Measurements from ENCODE around the gene CA9.

CA9 gene

DNA sequence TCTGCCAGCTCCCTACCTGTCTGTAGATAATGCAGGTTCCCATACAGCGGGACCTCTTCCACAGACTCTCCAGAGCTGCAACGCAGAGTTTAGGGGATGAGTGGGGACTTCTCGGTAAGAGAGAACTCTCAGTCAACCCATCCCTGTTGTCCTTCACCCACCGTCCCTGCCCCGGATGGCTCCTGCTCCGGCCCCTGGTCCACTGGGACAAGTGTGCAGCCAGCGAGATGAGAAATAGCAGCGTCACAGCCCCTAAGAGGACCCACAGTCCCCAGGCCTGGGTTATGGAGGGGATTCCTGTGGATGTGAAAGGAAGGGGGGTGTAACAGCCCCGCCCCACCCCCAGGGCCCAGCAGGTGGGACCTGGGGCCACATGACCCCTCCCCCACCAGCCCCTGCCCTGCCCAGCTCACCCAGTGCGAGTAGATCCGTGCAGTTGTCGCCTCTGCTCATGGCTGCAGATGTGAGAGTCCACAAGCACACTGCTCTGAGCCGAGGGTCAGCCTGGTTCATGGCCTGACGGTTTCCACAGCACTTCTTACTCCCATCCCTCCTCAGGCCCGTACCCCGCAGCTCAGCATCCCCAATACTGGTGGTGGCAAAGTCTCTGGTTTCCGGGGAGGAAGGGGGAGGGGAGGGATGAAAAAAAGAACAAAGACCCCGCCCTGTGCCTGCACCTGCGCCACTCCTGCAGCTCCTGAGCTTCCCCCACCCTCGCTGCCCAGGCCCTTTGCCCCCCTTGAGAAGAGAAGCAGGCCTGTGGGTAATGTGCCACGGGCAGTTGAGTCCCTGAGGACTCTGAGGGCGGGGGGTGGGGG is 23.2 kb upstream of the CA9 start, which contains the start of gene SIT1:
TSS of gene SIT1 (minus strand) at position 591 of the 818 bp plus-strand sequence. CDS start at position 513, 78 bp downstream.
- FAIRE-seq (peak; percentile 5), DNase-seq (ENCODE audit: extremely low spot score, insufficient read length, low read depth) (no peak)

DNA sequence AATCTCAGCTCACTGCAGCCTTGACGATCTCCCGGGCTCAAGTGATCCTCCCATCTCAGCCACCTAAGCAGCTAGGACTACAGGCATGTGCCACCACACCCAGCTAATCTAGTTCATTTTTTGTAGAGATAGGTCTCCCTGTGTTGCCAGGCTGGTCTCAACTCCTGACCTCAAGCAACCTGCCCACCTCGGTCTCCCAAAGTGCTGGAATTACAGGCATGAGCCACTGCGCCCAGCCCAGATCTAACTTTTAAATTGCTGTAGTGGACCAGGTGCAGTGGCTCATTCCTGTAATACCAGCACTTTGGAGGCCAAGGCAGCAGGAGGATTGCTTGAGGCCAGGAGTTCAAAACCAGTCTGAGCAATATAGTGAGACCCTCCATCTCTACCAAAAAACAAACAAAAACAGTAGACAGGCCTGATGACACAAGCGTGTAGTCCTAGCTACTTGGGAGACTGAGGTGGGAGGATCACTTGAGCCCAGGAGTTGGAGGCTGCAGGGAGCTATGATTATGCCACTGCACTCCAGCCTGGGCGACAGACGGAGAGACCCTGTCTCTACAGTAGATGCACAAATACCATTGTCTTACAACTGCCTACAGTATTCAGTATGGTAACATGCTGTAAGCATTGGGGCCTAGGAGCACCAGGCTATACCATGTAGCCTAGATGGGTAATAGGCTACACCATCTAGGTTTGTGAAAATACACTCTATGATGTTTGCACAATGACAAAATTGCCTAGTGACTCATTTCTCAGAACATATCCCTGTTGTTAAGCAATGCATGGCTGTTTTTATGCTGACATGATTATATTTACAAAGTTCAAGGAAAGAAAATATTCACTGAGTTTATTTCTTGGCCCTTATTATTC is 21.5 kb upstream of the CA9 start:
- FAIRE-seq = no peak
- DNase-seq (ENCODE audit: extremely low spot score, insufficient read length, low read depth) = no peak

DNA sequence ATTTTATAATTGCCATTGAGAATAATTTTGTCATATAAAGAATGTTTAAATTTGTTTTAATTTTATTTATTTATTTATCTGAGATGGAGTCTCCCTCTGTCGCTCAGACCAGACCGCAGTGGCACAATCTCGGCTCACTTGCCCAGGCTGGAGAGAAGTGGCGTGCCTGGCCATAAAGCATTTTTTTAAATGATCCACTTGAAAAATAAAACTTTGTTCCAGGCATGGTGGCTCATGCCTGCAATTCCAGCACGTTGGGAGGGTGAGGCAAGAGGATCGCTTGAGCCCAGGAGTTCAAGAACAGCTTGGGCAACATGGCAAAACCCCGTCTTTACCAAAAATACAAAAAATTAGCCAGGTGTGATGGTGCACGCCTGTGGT is 20.9 kb upstream of the CA9 start:
- DNase-seq (ENCODE audit: extremely low spot score, insufficient read length, low read depth) = no peak
- FAIRE-seq = no peak

DNA sequence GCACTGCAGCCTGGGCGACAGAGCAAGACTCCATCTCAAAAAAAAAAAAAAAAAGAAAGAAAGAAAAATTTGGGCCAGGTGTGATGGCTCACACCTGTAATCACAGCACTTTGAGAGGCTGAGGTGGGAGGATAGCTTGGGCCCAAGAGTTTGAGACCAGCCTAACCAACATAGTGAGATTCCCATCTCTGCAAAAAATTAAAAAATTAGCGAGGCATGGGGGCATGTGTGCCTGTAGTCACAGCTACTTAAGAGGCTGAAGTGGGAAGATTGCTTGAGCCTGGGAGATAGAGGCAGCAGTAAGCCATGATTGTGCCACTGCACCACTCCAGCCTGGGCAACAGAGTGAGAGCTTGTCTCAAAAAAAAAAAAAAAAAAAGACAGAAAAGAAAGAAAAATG is 20.1 kb upstream of the CA9 start:
- DNase-seq (ENCODE audit: extremely low spot score, insufficient read length, low read depth) = no peak
- FAIRE-seq = no peak

DNA sequence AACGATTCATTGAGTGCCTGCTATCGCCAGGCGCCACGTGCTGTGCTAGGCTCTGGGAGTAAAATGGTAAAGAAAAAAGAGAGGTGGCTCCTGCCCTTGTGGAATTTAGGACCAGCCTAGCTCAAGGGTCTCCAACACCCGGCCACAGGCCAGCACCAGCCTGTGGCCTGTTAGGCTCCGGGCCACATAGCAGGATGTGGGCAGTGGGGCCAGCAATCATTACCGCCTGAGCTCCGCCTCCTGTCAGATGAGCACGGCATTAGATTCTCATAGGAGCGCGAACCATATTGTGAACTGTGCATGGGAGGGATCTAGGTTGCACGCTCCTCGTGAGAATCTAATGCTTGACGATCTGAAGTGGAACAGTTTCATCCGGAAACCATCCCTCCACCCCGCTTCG is 17.4 kb upstream of the CA9 start:
- DNase-seq (ENCODE audit: extremely low spot score, insufficient read length, low read depth) (no peak), FAIRE-seq (no peak)

DNA sequence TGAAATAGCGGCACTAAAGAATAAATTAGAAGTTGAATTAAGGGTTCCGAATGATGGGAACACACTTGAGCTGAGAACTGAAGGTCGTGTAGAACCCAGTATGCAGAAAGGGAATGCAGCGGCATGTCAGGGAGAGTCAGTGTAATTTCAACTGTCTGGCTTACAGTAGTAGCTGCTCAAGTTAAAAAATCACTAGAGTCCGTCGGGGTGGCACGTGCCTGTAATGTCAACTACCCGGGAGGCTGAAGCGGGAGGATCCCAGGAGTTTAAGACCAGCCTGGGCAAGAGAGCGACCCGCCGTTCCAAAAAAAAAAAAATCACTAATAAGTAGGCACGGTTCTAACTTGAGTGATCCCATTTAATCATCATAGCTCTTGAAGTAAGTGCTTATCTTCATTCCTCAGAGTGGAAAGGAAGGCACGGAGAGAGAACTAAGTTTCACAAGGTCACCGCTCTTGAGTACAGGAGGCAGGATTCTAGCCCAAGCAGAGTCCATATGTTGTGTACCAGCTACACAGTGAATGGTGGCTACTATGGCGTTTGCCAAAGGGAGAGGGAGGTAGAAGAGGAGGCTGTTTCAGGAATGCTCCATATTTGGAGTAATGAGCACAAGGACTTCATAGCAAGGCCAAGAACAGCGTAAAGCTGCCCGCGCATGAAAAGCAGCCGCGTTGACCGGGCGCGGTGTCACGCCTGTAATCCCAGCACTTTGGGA is 16.7 kb upstream of the CA9 start:
- no peak for FAIRE-seq

DNA sequence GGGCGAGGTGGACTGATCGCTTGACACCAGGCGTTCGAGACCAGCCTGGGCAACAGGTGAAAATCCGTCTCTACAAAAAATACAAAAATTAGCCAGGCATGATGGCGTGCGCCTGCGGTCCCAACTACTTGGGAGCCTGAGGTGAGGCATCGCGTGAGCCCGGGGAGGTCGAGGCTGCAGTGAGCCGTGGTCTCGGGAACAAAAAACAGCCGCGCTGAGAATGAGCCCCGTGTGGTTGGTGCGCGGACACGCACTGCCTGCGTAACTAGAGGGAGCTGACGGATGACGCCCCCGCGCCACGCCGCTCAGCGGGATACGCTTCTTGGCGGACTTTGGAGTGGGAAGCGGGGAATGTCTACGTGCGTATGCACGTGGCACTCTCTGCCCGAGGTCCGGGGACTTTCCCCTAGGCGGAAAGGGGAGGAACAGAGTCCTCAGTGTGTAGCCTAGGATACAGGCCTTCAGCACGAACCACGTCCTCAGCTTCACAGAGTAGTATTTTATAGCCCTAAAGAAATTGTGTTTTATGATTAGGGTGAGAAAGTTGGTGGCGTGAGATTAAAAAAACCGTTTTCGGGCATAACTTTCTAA is 16.1 kb upstream of the CA9 start, which contains the start of gene RMRP:
TSS of gene RMRP (minus strand) at position 474 of the 591 bp plus-strand sequence.
- FAIRE-seq = peak; percentile 89
- peak; percentile 85 for DNase-seq (ENCODE audit: extremely low spot score, insufficient read length, low read depth)

More for the DNA sequence above, 16.7 kb upstream of the CA9 start:
- no peak for DNase-seq (ENCODE audit: extremely low spot score, insufficient read length, low read depth)

DNA sequence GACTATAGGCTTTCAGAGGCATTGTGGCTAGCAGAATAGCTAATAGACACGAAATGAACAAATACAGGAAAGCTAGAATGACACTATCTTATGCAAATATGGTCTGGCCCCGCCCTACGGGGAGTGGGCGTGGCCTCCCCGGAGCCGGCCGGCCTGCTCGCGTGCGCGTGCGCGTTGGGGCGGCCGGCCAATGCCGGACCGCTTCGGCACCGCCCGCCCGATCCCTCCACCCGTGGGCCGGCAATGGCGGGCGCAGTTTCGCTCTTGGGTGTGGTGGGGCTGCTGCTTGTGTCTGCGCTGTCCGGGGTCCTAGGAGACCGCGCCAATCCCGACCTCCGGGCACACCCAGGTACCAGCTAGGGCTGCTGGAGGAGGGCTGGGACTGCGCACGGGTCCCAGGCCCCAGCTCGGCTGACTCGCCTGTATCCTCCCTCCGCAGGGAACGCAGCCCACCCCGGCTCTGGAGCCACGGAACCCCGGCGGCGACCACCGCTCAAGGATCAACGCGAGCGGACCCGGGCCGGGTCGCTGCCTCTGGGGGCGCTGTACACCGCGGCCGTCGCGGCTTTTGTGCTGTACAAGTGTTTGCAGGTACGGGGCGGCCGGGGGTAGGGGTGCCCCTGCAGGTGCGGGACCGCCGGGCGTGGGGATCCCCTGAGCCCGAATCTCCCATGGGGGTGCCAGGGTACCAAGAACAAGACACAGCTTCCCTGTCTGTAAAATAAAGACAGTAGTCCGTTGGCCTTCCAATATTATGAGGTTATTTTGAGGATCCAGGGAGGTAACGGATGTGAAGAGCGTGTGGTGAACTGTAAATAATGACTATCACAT is 15.4 kb upstream of the CA9 start, which contains the start of gene CCDC107:
TSS of gene CCDC107 (plus strand) at position 156 of the 831 bp plus-strand sequence. CDS start at position 244, 88 bp downstream.
- FAIRE-seq (no peak), DNase-seq (ENCODE audit: extremely low spot score, insufficient read length, low read depth) (peak; percentile 86)

DNA sequence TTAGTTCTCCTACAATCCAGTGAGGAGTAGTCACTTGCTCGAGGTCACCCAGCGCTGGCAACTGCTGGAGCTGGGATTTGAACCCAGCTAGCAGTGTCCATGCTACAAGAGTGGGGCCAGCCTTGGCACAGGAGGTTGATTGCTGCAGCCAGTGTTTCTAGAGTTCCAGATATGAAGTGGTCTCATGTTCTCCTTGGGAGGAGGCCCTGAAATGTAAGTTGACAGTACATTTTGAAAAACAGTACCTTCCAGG is 14.8 kb upstream of the CA9 start:
- DNase-seq (ENCODE audit: extremely low spot score, insufficient read length, low read depth) = no peak
- no peak for FAIRE-seq

DNA sequence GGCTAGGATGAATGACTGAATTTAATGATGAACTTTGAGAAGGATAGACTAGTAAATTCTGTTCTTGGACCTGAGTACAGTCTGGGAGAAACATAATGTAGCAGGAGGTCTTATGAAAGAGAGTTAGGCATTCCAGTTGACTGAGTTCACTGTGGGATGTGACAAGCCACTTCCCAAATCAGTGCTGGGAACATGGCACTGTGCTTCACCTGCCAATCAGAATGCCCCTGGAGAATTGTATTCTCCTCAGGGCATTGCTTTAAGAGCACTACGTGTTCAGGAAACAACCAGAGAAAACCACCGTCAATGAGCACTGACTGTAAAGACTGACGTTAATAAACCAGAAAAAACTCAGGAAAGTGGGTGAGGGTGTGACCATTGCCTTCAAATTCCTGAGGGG is 14.4 kb upstream of the CA9 start:
- DNase-seq (ENCODE audit: extremely low spot score, insufficient read length, low read depth) = no peak
- no peak for FAIRE-seq

DNA sequence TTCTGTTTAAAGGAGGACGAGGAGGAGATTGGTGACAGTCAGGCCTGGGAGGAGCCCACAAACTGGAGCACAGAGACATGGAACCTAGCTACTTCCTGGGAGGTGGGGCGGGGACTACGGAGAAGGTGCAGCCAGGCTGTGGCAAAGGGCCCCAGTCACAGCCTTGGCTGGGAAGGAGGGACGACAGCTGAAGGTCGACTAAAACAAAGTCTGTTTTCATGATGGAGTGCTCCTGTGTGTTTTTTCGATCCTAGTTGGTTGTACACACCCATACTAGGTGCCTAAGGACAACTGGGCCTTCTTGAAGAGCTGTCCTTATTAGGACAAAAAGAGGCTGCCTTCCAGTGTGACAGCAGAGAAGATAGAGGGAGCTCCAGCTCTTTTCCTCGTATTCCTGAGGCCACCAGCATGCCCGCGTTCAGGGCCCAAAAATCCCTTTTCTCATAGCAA is 12.7 kb upstream of the CA9 start:
- DNase-seq (ENCODE audit: extremely low spot score, insufficient read length, low read depth) = no peak
- no peak for FAIRE-seq

DNA sequence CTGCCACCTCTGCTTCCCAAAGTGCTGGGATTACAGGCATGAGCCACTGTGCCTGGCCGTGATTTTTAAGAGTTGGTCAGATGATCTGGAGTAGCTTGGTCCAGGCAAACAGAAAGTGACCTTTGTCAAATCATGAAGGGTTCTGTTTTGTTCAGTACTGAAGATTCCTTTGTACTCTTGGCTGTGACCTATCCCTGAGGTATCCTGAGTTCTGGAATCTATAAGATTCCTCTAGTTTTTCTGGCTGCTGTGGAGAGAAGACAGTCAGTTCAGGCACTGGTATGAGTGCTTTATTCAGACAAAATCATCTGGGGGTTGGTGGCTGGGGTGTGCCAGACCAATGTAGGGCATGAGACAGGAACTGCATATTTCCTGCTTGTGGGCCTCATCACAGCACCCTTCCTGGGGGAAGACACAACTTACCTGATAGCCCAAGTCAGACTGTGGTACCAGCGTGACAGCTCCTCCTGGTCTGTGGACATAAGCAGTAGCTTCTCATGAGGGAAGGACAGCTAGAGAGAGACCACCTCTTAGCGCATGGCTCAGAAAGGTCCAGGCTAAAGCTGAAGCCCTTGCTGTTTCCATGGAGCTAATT is 11.9 kb upstream of the CA9 start:
- no peak for FAIRE-seq
- no peak for DNase-seq (ENCODE audit: extremely low spot score, insufficient read length, low read depth)

DNA sequence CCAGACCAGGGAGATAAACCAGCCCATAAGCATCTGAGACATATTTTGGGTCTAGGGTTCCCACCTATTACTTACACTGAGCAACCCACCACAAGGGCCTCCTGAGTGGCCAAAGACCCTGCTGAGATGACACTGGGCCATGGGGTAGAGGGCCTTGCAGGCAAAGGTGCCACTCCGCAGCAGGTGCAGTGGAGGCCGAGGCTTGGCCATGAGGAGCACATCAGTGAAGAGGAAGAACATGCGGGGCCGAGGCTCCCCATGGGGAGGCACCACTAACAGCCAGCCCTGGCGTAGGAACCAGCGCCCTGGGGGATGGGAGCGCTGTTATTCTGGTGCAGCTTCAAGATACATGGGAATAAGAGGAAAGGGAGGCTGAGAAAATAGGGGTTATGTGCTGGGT is 11.3 kb upstream of the CA9 start:
- no peak for FAIRE-seq
- no peak for DNase-seq (ENCODE audit: extremely low spot score, insufficient read length, low read depth)

DNA sequence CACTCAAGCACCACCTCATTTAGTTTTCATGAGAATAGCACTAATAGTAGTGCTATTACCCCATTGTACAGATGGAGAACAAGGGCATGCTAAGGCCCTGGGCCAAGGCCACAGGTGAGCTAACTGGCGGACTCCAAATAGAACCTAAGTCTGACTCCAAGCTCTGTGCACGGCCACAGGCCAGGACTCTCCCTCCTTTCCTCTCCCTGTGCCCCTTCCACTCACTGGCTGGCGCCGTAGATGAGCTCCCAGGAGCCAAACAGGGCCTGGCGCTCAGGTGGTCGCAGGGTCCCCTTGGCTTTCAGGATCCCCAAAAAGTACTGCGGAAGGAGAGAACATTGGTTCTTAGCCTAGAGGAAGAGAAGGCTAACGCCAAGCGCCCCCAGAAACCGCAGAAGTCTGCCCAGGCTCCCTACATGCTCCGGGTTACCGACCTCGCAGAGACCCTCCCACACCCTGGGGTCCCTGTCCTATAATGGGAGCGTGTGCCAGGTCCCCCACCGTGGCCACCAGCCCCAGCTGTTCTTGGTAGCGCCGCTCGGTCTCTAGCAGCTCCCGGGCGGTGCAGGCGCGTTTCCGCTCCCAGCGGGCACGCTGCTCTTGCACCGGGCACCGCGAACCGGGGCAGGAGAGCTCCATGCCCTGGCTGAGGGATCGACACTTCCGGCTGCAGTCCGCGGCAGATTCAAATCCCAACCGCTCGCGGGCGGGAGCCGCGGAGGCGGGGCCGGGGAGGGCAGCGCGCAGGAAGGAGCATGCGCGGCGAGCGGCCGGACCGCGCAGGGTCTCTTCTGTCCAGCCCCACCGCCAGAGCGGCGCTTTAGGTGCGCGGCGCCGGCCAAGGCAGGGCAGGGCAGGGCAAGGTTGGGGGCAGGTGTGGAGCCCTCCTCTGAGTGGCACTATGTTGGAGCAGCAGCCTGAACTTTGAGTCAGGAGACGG is 8.9 kb upstream of the CA9 start, which contains the start of gene ARHGEF39:
TSS of gene ARHGEF39 (minus strand) at position 665 of the 940 bp plus-strand sequence. CDS start at position 639, 26 bp downstream.
- peak; percentile 93 for FAIRE-seq

DNA sequence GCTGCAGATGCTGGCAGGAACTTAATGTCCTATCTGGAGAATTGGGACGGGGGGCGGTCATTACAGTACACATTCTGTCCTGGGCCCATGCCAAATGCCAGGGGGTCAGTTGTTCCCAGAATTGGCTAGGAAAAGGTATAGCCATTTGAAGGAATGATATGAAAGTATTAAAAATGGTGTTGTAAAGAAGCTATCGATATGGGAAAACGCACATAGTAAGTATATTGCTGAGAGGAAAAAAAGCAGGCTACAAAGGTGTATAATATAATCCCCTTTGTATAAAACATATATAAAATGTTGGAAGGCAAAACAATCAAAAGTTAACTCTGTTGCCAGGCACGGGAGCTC is 8.3 kb upstream of the CA9 start:
- FAIRE-seq (no peak), DNase-seq (ENCODE audit: extremely low spot score, insufficient read length, low read depth) (no peak)

More for the DNA sequence above, 8.9 kb upstream of the CA9 start, which contains the start of gene ARHGEF39:
- peak; percentile 83 for DNase-seq (ENCODE audit: extremely low spot score, insufficient read length, low read depth)

DNA sequence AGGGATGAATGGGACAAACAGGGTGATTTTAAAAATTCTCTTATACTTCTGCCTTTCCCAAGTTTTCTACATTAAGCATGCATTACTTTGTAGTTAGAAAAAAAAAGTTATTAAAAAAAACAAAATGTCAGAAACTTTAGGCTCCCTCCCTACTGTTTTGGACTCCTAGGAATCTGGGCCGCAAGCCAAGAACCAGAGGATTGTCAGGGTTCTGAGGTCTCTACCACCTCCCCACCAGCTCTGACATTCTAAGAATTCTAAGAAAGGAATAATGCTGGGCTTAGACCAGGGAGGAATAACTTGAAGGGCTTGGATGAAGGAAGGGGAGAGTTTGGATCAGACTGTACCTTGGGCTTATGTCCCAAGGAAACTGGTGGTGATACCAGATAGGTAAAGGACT is 7.7 kb upstream of the CA9 start:
- FAIRE-seq (no peak), DNase-seq (ENCODE audit: extremely low spot score, insufficient read length, low read depth) (no peak)

DNA sequence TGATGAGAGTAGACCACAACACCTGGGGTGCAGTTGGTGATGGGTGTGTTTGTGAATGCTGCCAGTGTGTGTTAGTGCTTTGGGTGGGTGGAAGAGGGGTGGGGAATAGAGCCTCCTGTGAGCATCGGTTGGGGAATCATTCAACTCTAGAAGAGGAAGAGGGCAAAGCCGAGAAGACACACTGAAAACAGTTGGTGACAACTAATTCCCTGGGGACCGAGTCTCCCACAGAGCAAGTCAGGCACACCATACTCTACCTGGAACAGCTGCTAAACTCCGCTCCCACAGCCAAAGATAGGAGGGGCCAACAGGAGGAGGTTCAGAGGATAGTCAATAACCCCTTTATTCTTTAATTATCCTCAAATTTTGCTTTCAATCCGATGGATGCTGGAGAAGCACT is 7.2 kb upstream of the CA9 start:
- no peak for DNase-seq (ENCODE audit: extremely low spot score, insufficient read length, low read depth)
- FAIRE-seq = peak; percentile 45

DNA sequence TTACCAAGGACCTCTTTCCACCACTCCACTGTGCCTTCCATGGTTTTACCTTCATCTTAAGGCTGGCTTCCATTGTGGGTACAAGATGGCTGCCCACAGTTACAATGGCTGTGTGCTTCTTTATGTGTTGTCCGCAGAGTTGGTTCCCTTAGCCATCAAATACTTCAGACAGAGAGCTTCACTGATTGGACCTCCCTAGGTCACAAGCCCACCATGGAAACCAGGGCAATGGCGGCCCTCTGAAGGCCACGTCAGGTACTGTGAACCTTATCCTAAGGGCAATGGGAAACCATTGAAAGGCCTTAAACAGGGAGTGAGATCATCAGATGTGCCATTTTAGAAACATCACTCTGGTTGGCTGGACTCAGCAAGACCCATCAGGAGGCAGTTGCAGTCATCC is 5.8 kb upstream of the CA9 start:
- FAIRE-seq (no peak), DNase-seq (ENCODE audit: extremely low spot score, insufficient read length, low read depth) (no peak)
